Measurements from ENCODE around the gene COA7.

Gene COA7

GRCh38 chr1:52645261-52645660, 52.9 kb downstream of the COA7 start:
- TF ChIP-seq, protein P1, sequence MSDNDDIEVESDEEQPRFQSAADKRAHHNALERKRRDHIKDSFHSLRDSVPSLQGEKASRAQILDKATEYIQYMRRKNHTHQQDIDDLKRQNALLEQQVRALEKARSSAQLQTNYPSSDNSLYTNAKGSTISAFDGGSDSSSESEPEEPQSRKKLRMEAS (IDR thresholded peaks at IDR 0.05; ENCODE audit: low read depth, low read length), result no peak
- no peak for TF ChIP-seq POLR2A (IDR thresholded peaks at IDR 0.05; ENCODE audit: extremely low read depth, insufficient read length)
- TF ChIP-seq, protein P2, sequence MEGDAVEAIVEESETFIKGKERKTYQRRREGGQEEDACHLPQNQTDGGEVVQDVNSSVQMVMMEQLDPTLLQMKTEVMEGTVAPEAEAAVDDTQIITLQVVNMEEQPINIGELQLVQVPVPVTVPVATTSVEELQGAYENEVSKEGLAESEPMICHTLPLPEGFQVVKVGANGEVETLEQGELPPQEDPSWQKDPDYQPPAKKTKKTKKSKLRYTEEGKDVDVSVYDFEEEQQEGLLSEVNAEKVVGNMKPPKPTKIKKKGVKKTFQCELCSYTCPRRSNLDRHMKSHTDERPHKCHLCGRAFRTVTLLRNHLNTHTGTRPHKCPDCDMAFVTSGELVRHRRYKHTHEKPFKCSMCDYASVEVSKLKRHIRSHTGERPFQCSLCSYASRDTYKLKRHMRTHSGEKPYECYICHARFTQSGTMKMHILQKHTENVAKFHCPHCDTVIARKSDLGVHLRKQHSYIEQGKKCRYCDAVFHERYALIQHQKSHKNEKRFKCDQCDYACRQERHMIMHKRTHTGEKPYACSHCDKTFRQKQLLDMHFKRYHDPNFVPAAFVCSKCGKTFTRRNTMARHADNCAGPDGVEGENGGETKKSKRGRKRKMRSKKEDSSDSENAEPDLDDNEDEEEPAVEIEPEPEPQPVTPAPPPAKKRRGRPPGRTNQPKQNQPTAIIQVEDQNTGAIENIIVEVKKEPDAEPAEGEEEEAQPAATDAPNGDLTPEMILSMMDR (IDR thresholded peaks at IDR 0.05; ENCODE audit: low read depth, low read length), result no peak
- TF ChIP-seq MYC (IDR thresholded peaks at IDR 0.05; ENCODE audit: low read depth, low read length), result no peak
- H3K4me3 ChIP-seq (ENCODE audit: low read depth, low read length), result no peak overlapping the region
- DNase-seq (ENCODE audit: low read depth), result no peak

DNA sequence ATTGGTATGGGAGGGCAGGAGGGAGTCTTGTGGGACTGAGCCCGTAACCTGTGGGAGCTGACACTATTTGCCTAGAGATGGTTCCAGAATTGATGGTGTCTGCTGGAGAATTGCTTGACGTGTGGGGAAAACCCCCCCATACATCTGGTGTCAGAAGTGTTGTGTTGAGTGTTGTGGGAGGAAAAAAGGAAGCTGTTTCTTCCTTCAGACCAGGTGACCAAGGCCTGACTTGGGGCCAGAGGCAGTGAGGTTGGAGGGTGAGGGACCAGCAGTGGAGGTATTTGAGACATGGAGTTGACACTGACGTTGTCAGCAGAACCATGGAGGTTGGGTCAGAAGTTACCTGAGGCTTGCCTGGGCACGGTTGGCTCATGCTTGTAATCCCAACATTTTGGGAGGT, 56.8 kb downstream of the COA7 start:
- peak; percentile 30 for DNase-seq (ENCODE audit: low read depth)
- no peak for TF ChIP-seq MYC (IDR thresholded peaks at IDR 0.05; ENCODE audit: low read depth, low read length)
- TF ChIP-seq, protein P2 (IDR thresholded peaks at IDR 0.05; ENCODE audit: low read depth, low read length), result no peak
- no peak overlapping the region for H3K4me3 ChIP-seq (ENCODE audit: low read depth, low read length)

- no peak for DNase-seq (ENCODE audit: low read depth)
- TF ChIP-seq, protein P1 (IDR thresholded peaks at IDR 0.05; ENCODE audit: low read depth, low read length), result no peak
- TF ChIP-seq MYC (IDR thresholded peaks at IDR 0.05; ENCODE audit: low read depth, low read length), result no peak
- TF ChIP-seq, protein P2 (IDR thresholded peaks at IDR 0.05; ENCODE audit: low read depth, low read length), result no peak
- no peak overlapping the region for H3K4me3 ChIP-seq (ENCODE audit: low read depth, low read length)
Measured at GRCh38 chr1:52640697-52641096, 57.5 kb downstream of the COA7 start.

DNA sequence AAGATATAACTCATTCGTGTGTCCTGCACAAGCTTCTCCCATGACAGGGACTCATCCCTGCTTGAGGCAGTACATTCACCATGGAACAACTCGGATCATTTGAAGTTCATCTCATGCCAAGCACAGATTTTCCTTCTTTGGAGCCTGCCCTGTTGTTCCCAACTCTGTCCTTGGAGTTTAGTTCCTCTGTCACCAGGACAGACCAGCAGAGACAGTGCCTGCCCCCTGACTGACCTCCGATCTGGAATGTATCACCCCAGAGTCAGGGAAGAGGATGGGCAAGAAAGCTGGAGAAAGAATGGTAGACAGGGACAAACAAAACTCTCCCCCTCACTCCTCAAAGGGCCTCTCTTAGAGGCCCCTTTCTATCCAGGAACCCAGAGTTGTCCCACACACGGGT, 60.2 kb downstream of the COA7 start:
- TF ChIP-seq, protein P1 (IDR thresholded peaks at IDR 0.05; ENCODE audit: low read depth, low read length), result no peak
- TF ChIP-seq, protein P2 (IDR thresholded peaks at IDR 0.05; ENCODE audit: low read depth, low read length), result no peak
- TF ChIP-seq POLR2A (IDR thresholded peaks at IDR 0.05; ENCODE audit: extremely low read depth, insufficient read length) (no peak), MYC (IDR thresholded peaks at IDR 0.05; ENCODE audit: low read depth, low read length) (no peak)
- no peak overlapping the region for H3K4me3 ChIP-seq (ENCODE audit: low read depth, low read length)
- DNase-seq (ENCODE audit: low read depth), result no peak

DNA sequence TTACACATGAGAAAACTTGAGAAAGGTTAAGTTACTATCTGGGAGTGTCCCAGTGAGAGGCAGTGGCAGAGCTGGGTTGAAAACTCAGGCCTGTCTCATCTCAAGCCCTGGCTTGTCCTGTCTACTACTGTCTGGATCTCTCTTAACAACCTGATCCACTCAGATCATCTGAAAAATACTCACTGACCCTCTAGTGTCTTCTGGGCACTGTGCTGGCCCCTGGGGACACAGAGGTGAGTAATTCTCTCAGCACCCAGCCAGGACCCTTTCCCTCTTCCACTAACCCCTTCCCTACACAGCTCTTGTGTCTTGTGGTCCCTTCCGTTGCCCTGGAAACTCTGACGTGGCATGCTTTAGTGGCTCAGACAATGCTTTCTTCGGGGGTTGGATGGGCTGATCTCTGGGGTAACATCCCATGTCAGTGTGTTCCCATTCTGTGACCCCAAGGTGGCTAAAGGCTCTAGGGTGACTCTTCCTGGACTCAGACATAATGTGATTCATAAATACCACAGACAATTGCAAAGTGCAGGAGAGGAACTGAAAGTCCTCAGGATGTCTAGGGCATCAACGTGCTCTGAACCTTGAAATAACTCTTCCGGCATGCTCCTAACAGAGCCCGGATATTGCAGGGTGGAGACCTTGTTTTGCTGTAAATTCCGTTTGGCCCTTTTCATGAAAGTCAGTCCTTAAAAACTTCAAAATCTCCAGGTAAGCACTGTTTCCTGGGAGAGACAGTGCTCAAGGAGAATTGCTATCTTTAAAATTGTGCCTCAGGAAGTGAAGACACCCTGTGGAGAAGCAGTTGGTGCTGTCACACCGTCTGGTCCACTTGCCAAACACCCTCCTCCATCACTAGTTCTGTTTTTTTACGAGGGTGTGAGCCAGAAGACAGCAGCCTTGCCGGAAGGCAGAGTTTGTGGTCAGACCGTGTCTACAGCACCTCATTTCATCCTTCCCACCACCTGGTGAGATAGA, 61.1 kb downstream of the COA7 start:
- TF ChIP-seq, protein P1 (IDR thresholded peaks at IDR 0.05; ENCODE audit: low read depth, low read length), result peak; percentile 52; the same call in 1 of the 2 replicates
- TF ChIP-seq MYC (IDR thresholded peaks at IDR 0.05; ENCODE audit: low read depth, low read length), result peak; percentile 33
- no peak for TF ChIP-seq POLR2A (IDR thresholded peaks at IDR 0.05; ENCODE audit: extremely low read depth, insufficient read length)
- peak; percentile 95 for DNase-seq (ENCODE audit: low read depth)
- peak overlapping the region; percentile 45 for H3K4me3 ChIP-seq (ENCODE audit: low read depth, low read length)

DNA sequence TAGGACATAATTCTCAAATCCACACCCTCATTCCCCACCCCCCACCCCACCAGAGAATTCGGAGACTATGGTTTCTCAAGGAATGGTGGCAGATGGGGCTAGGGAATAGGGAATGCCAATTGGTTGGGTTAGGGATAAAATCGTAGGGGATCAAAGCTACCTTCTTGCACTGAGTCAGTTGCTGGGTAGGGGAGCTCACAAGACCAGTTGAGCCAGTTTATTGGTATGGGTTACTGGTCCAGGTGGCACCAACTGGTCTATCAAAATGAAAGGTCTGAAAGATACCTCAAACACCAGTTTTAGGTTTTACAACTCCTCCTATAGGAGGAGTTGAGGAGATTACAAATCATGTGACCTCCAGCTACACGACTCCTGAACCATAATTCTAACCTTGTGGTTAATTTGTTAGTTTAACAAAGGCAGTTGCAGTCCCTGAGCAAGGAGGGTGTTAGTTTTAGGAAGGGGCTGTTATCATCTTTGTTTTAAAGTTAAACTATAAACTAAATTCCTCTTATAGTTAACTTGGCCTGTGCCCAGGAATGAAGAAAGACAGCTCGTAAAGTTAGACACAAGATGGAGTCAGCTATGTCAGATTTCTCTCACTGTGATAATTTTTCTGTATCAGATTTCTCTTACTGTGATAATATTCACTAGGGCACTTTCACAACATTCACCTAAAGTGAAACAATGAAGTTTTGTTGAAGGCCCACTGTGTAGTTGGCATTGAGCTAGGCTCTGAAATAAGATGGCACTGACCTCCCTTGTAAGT, 62.6 kb downstream of the COA7 start:
- TF ChIP-seq, protein P1 (IDR thresholded peaks at IDR 0.05; ENCODE audit: low read depth, low read length), result no peak
- TF ChIP-seq POLR2A (IDR thresholded peaks at IDR 0.05; ENCODE audit: extremely low read depth, insufficient read length) (no peak), MYC (IDR thresholded peaks at IDR 0.05; ENCODE audit: low read depth, low read length) (no peak)
- TF ChIP-seq, protein P2 (IDR thresholded peaks at IDR 0.05; ENCODE audit: low read depth, low read length), result no peak
- no peak overlapping the region for H3K4me3 ChIP-seq (ENCODE audit: low read depth, low read length)
- DNase-seq (ENCODE audit: low read depth), result peak; percentile 32
